Body of pancreas (tissue), 4 donors: Measurements from ENCODE around the gene LRRIQ1. TPM values are rescaled to one million over a fixed set of nuclear protein-coding genes. Genes with fewer than 3 reads are reported as not detected.
"Not testable (repeated sequence)": the region's sequence is repeated elsewhere in the genome, so short reads cannot be mapped to it uniquely, and the experiment has no call there.

Experiments used
- ATAC-seq: fragments of 150-250 bp; one replicate; pipeline ENCODE4 v1.9.1; 2016
- DNase-seq, 4 donors: peaks; one replicate each; pipeline ENCODE4 v3.0.0-alpha.2; 2019
- H3K27ac ChIP-seq, 4 donors: fragments of 200-600 bp; sonication (generic); 1 replicate in 3 of 4; 2 replicates in 1 of 4; pipeline versions ENCODE4 v1.5.1 to v1.6.1; 2016 to 2019; ENCODE audit warnings: mild to moderate bottlenecking in 1 of 4, mixed read lengths in 1 of 4, moderate library complexity in 1 of 4
- H3K27me3 ChIP-seq, 2 donors: fragments of 200-600 bp; sonication (generic); one replicate each; pipeline ENCODE4 v1.6.0; 2016; ENCODE audit warnings: mild to moderate bottlenecking in 1 of 2
- H3K36me3 ChIP-seq, 2 donors: fragments of 200-600 bp; sonication (generic); replicated peaks in 1 of 2; 2 replicates each; pipeline ENCODE4 v1.5.1; 2016; ENCODE audit warnings: low read depth in 2 of 2; ENCODE audit not compliant: insufficient read depth in 1 of 2
- H3K4me1 ChIP-seq: fragments of 200-600 bp; sonication (generic); one replicate; pipeline ENCODE4 v1.6.0; 2016
- H3K4me3 ChIP-seq, 2 donors: fragments of 200-600 bp; sonication (generic); 1 replicate in 1 of 2; 2 replicates in 1 of 2; pipeline ENCODE4 v1.5.1; 2016 to 2019
- H3K9me3 ChIP-seq, 3 donors: fragments of 200-600 bp; sonication (generic); 1 replicate in 2 of 3; 2 replicates in 1 of 3; pipeline ENCODE4 v1.5.1; 2016
- POLR2A ChIP-seq, 3 donors: fragments of 450-650 bp; IDR thresholded peaks; one replicate each; pipeline ENCODE4 v1.6.1; 2016; ENCODE audit warnings: antibody characterized with exemption in 3 of 3, mild to moderate bottlenecking in 2 of 3
- WGBS, 2 donors: methylation state at CpG; one replicate each; pipeline ENCODE4 v1.1.5; 2017; 5-methylcytosine and 5-hydroxymethylcytosine counted together
- intact Hi-C: fragments of 100-400 bp; cut with DNase I; formaldehyde crosslinking; loops from one replicate; pipeline ENCODE4 v1.15.1; 2023
- total RNA-seq, 2 donors: library from RNA; depleted of rRNA; stranded (reverse); fragments of >200 nt; gene quantifications; one replicate each; pipeline ENCODE4 v1.1.0, GENCODE V29; 2016
- TF ChIP-seq, protein P1 (sequence below), 7 experiments: fragments of 450-650 bp in 4 of 7; fragments of 200-600 bp in 3 of 7; sonication (generic) in 3 of 7; IDR thresholded peaks; one replicate each; pipeline ENCODE4 v1.5.1; 2016 to 2019; ENCODE audit warnings: antibody characterized with exemption in 7 of 7

Gene LRRIQ1
- total RNA-seq, 2 donors from 2014 or later: 1.0 to 3.6 TPM

DNA sequence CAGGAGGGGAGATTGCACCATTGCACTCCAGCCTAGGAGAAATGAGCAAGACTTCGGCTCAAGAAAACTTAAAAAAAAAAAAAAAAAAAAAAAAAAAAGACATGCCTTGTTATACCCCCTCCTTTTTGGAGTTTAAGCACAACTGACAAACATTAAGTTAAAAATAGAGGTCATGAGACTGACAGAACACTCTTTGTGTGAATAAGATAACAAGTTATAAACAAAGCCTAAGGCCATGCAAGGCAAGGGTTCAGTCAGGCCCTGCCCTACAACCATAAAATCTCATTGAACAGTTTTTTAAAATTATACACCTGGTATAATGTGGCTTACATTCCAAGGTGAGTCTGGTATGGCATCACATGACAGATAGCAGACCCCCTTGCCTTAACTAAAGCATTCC is 39.4 kb upstream of the LRRIQ1 start:
- no peaks in the 10 kb centered on the region for H3K27me3 ChIP-seq
- intact Hi-C loops: no loop called here
- DNase-seq: no peak
- ATAC-seq: peak; percentile 75
- H3K4me1 ChIP-seq: peaks cover 18% of the 10 kb centered on the region
- no peaks in the 10 kb centered on the region for H3K9me3 ChIP-seq
- H3K4me3 ChIP-seq: no peak overlapping the region
- TF ChIP-seq, protein P1, sequence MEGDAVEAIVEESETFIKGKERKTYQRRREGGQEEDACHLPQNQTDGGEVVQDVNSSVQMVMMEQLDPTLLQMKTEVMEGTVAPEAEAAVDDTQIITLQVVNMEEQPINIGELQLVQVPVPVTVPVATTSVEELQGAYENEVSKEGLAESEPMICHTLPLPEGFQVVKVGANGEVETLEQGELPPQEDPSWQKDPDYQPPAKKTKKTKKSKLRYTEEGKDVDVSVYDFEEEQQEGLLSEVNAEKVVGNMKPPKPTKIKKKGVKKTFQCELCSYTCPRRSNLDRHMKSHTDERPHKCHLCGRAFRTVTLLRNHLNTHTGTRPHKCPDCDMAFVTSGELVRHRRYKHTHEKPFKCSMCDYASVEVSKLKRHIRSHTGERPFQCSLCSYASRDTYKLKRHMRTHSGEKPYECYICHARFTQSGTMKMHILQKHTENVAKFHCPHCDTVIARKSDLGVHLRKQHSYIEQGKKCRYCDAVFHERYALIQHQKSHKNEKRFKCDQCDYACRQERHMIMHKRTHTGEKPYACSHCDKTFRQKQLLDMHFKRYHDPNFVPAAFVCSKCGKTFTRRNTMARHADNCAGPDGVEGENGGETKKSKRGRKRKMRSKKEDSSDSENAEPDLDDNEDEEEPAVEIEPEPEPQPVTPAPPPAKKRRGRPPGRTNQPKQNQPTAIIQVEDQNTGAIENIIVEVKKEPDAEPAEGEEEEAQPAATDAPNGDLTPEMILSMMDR (IDR thresholded peaks at IDR 0.05): no peak
- no peak for TF ChIP-seq POLR2A (IDR thresholded peaks at IDR 0.05)
- H3K36me3 ChIP-seq: no peaks in the 10 kb centered on the region
- 26 to 29% methylated on average over 1 of the region's 1 CpG for WGBS, 2 donors
- H3K27ac ChIP-seq: no peak overlapping the region

DNA sequence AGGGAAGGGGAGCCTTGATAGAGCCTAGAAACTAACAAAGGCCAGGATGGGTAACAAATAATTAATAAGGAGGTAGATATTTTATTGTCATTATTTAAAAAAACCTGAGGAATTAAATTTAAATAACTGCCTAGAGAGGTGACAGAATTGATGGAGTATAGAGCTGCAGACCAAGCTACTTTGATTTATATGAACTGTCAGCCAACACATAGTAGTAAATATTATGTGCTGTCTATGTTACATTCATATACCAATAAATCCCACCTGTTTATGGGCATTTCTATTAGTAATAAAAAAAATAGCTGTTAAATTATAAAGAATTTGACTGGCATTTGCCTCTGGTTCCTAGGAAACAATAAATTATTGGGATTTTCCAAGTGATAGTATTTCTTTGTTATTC is 37.8 kb upstream of the LRRIQ1 start:
- no peaks in the 10 kb centered on the region for H3K36me3 ChIP-seq
- no peak overlapping the region for H3K27ac ChIP-seq
- H3K4me1 ChIP-seq: peaks cover 18% of the 10 kb centered on the region
- DNase-seq (no peak), ATAC-seq (no peak)
- no peaks in the 10 kb centered on the region for H3K9me3 ChIP-seq
- no peak overlapping the region for H3K4me3 ChIP-seq
- no peaks in the 10 kb centered on the region for H3K27me3 ChIP-seq
- TF ChIP-seq POLR2A (IDR thresholded peaks at IDR 0.05): no peak
- TF ChIP-seq, protein P1 (IDR thresholded peaks at IDR 0.05): no peak
- intact Hi-C loops: no loop called here

DNA sequence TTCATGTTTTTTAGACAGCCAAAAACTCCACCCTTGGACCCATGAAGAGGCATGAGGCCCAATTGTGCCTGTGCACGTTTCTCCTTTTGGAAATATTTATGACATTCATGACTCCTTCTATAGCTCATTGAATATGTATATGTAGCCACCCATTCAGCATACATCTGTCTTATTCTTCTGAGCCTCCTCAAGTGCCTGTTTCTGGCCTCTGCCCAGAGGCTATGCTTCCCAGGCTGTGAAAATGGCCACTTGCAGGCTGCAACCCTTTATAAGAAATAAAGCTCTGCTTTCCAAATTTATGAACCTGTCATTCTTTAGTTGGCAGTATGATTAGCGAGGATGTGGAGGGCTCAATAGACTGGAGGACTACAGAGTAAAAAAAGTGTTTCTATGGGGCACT is 35.4 kb upstream of the LRRIQ1 start:
- no peaks in the 10 kb centered on the region for H3K27me3 ChIP-seq
- ATAC-seq: no peak
- 74 to 88% methylated on average over 2 of the region's 2 CpGs for WGBS, 2 donors
- TF ChIP-seq, protein P1 (IDR thresholded peaks at IDR 0.05): no peak
- TF ChIP-seq POLR2A (IDR thresholded peaks at IDR 0.05): no peak
- no peaks in the 10 kb centered on the region for H3K9me3 ChIP-seq
- no peak overlapping the region for H3K27ac ChIP-seq
- H3K36me3 ChIP-seq: no peaks in the 10 kb centered on the region
- no peak for DNase-seq
- H3K4me1 ChIP-seq: peaks cover 14% of the 10 kb centered on the region
- H3K4me3 ChIP-seq: no peak overlapping the region
- intact Hi-C loops: no loop called here

DNA sequence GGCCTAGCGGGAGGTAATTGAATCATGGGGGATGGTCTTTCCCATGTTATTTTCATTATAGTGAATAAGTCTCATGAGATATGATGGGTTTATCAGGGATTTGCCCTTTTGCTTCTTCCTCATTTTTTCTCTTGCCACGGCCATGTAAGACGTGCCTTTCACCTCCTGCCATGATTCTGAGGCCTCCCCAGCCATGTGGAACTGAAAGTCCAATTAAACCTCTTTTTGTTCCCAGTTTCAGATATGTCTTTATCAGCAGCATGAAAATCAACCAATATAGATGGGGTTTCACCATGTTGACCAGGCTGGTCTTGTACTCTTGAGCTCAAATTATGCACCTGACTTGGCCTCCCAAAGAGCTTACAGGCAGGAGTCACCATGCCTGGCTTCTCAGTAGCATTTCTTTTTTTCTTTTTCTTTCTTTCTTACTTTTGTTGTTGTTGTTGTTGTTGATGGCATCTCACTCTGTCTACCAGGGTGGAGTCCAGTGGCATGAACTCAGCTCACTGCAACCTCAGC is 33.3 kb upstream of the LRRIQ1 start:
- 79 to 82% methylated on average over 3 of the region's 3 CpGs for WGBS, 2 donors
- Histone ChIP-seq H3K36me3 (no peaks in the 10 kb centered on the region), H3K4me3 (no peak overlapping the region), H3K4me1 (peaks cover 9% of the 10 kb centered on the region), H3K27me3 (no peaks in the 10 kb centered on the region), H3K9me3 (no peaks in the 10 kb centered on the region), H3K27ac (no peak overlapping the region)
- TF ChIP-seq, protein P1 (IDR thresholded peaks at IDR 0.05): no peak
- TF ChIP-seq POLR2A (IDR thresholded peaks at IDR 0.05): no peak
- intact Hi-C loops: no loop called here
- DNase-seq: no peak
- no peak for ATAC-seq

DNA sequence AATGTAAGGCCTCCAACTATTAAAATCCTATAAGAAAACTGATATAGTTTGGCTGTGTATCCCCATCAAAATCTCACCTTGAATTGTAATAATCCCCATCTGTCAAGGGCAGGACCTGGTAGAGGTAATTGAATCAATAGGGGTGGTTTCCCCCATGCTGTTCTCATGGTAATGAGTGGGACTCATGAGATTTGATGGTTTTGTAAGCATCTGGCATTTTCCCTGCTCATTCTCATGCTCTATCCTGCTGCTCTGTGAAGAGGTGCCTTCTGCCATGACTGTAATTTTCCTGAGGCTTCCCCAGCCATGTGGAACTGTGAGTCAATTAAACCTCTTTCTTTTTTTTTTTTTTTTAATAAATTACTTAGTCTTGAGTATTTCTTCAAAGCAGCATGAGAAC is 31.9 kb upstream of the LRRIQ1 start:
- Histone ChIP-seq H3K36me3 (no peaks in the 10 kb centered on the region), H3K27ac (no peak overlapping the region), H3K27me3 (no peaks in the 10 kb centered on the region), H3K9me3 (no peaks in the 10 kb centered on the region), H3K4me1 (peaks cover 17% of the 10 kb centered on the region), H3K4me3 (no peak overlapping the region)
- ATAC-seq: no peak
- no peak for TF ChIP-seq POLR2A (IDR thresholded peaks at IDR 0.05)
- TF ChIP-seq, protein P1 (IDR thresholded peaks at IDR 0.05): no peak
- intact Hi-C loops: no loop called here
- no peak for DNase-seq

DNA sequence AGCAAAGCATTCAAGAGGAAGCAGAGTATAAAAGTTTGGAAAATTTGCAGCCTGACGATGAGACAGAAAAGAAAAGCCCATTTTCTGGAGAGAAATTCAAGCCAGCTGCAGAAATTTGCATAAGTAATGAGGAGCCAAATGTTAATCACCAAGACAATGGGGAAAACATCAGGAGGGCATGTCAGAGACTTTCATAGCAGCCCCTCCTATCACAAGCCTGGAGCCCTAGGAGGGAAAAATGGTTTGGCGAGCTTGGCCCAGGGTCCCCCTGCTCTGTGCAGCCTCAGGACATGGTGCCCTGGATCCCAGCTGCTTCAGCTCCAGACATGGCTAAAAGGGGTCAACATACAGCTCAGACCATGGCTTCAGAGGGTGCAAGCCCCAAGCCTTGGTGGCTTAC is 31.1 kb upstream of the LRRIQ1 start:
- ATAC-seq, H3K4me3 ChIP-seq, H3K27ac ChIP-seq, H3K36me3 ChIP-seq, DNase-seq, intact Hi-C loops, H3K9me3 ChIP-seq, H3K27me3 ChIP-seq: not testable (repeated sequence)
- 73 to 78% methylated on average over 2 of the region's 2 CpGs for WGBS, 2 donors
- H3K4me1 ChIP-seq: peaks cover 17% of the 10 kb centered on the region
